KBM-7 (cell line): ENCODE results near the gene TSHZ1.
"Not testable (repeated sequence)": the region's sequence is repeated elsewhere in the genome, so short reads cannot be mapped to it uniquely, and the experiment has no call there.

Experiments used
- DNase-seq: peaks from one replicate; pipeline ENCODE4 v3.0.0-alpha.2; 2015
- in situ Hi-C: fragments of 300-500 bp; cut with MboI; formaldehyde crosslinking; loops from 2 replicates; pipeline ENCODE4 v1.14.3; 2020; ENCODE audit warnings: low sequenced_read_pairs, low pct_unique_long_range_greater_than_20kb, mixed read lengths

Gene TSHZ1

DNA sequence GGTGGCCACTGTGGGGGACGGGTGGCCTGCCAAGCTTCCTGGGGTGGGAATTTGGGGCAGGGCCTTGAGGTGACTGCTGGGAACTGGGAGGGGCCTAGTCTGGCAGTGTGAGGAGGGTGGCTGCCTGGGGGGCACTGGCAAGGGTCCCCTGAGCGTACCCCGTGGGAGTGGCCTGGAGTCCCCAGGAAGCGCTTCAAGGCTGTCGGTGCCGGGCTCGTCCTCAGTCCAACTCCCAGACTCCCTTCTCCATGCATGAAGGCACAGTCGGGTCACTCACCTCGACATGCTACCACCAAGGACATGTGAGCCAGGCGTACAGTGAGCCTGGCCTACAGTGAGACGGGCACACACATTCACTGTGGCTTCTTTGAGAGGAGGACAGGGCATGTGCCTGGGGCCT, 111.6 kb downstream of the TSHZ1 start:
- in situ Hi-C loops, result no loop called here
- DNase-seq, result no peak

DNA sequence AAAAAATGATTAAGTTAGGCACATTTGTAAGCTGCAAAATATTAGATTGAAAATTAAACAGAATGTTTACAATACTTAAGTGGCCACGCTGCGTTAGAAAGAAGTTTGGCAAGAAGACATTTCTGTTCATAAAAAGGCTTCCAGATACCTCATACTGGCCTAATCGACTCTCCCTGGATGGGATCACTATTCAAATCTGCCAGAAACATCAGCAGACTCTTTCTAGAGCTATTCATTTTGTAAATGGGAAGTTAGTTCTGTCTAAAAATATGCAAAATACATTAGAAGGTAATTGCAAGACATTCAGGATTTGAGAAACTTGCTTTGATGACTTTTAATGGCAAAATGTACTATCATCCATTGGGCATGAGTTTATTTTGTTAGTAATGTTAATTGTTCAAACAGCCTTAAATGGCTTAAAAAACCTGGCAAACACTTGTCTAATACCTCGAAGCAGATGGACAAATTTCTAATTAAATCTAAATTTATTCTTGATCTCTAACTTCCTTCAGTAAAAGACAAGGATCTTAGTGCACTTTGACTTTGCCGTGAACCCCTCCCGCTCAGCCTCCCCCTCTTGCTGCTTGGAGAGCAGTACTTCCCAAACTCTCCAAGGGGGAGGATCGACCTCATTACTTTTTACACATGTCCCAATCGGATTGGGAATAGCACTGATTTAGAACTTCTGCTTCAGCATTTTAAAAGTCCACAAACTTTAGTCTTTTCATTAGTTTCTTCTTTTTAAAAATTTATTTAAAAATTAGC, 113.4 kb downstream of the TSHZ1 start:
- DNase-seq, result no peak
- in situ Hi-C loops, result no loop called here

DNA sequence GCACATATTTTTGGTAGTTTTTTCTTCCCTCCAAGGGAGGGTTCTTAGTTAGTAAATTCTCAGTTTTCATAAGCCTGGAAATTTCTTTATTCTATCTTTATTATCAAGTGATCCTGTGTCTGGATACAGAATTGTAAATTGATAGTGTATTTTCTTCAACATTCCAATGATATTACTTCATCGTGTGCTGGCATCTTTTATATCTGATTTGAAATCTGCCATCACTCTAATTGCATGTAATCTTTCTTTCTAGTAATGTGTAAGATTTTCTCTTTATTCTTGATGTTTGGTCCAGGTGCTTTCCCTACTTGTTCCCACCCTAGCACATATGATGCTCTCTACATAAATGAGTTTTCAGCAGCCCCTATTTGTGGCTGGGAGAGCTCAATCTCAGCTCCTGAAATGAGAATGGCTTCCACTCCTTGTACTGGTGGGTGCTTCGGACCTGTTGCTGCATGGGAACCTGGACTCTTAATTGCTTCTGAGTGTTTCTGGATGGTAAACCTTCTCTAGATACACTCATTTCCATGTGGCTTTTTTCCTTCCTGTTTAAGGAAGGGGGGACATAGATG, 114.2 kb downstream of the TSHZ1 start:
- no peak for DNase-seq

DNA sequence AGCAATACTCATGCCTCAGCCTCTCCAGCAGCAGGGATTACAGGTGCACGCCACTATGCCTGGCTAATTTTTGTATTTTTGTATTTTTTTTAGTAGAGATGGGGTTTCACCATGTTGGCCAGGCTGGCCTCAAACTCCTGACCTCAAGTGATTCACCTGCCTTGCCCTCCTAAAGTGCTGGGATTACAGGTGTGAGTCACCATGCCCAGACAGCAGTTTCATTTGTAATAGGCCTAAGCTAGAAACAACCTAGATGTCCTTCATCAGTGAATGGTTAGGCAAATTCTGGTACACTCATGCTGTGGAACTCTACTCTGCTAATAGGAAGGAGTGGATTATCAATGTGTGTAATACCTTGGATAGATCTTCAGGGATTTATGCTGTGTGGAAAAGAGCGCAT, 119.2 kb downstream of the TSHZ1 start:
- in situ Hi-C loops, DNase-seq: not testable (repeated sequence)

More for the DNA sequence above, 114.2 kb downstream of the TSHZ1 start:
- in situ Hi-C loops, result no loop called here

DNA sequence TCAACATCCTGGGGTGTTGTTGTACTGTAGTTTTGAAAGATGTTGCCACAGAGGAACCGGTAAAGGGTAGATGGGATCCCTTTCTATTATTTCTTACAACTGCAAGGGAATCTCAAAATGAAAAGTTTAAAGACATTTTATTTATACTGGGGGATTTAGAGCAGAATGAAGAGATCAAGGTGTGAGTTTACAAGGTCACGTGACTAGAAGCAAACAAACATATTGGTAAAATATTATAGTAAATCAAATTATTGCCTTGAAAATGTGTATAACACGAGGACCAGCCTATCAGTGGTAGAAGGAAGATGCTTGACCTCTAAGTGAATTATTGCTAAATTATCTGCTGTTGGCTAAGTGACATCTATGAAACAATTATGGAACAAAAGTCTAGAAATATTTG, 119.7 kb downstream of the TSHZ1 start:
- no peak for DNase-seq
- in situ Hi-C loops, result no loop called here

DNA sequence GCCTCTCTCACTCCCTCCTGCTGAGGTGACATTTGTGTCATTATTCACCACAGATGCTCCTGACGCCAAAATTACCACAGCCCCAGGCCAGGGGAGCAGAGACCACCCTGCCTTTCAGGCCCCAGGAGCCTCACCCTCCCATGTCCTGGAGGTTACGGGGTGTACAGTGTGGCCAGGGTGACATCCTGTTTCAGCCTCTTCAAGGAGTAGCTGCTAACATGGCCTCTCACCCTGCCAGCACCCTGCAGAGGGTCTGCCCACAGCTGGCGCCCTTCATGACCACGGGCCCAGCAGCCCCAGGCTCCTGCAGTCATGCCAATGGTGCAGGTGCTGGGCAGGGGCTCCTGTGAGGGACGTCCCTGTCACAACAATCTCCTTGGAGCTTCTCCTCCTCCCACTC, 124.3 kb downstream of the TSHZ1 start:
- in situ Hi-C loops, result no loop called here
- no peak for DNase-seq

DNA sequence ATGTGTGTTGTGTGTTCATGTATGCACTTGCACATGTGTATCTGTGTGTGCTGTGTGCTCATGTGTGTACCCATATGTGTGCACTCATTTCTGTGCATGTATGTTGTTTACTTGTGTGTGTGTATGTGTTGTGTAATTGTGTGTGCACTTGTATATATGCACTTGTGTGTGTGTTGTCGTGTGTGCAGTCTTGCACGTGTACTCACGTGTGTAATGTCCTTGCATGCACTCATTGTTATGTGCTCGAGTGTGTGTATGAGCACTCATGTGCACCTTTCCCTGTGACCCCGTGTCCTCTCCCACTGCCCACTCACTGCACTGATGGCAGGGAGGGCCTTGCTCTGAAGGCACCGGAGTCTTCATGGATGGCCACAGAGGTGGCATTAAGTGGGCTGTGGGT, 124.9 kb downstream of the TSHZ1 start:
- DNase-seq, result no peak
- in situ Hi-C loops, result no loop called here

DNA sequence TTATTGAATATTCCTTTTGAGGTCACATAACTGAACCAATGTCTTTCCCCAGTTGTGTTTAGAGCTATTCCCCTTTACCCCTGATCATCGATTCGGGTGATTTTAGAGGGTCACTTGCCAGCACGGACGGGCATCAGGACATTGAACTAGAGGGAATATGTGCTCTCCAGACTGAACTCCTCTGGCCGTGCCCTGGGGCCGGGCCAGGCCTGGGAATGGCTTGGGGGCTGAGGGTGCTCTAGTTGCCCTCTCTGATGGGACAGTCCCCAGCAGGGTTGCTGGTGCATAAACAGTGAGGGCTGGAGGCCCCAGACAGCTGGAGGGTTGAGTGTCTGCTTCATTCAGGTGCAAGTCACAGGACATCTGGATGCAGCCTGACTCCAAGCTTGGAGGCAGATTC, 126.2 kb downstream of the TSHZ1 start:
- DNase-seq, result no peak
- in situ Hi-C loops, result no loop called here

DNA sequence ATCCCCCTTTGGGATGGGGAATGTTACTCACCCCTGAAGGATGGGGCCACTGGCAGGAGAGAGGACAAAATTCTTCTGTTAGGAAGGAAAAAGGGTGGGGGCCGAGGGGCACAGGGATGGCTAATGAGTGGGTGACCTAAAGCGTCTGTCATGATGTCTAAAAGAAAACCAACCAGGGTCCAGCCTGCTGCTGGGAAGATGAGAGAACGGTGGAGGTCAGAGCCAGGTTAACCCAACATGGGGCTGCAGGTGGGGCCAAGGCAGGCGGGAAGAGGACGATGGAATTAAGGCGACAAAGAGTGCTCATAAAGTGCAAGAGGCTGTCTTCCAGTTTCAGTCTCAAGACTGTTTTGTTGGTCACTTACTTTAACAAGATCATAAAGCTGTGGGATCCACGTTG, 126.8 kb downstream of the TSHZ1 start:
- in situ Hi-C loops, result no loop called here
- DNase-seq, result no peak

DNA sequence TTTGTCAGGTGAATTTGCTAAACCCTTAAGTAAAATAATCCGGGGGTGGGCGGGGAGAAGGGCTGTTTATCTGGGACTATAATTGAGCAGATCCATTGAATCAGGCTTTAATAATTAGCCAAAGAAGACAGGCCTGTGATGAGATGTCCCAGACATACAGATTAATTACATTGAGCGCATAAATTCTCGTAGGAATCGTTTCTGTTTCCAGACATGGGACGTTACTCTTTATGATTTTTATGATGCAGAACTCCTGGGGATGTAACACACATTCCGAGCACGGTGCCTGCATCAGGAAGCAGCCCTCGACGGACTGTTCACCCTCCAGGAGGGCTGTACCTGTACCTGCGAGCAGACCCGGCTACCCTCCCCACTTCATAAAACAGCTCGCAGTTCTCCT, 128.0 kb downstream of the TSHZ1 start:
- no peak for DNase-seq
- in situ Hi-C loops, result no loop called here
